CD4-positive, alpha-beta T cell treated with Interleukin-17A for 4 hours (primary cell): ENCODE measurements around the gene RFWD3.

Experiments used
- DNase-seq: peaks from one replicate; pipeline ENCODE4 v3.0.0-alpha.2; 2020; ENCODE audit warnings: mixed read lengths

Gene RFWD3

DNA sequence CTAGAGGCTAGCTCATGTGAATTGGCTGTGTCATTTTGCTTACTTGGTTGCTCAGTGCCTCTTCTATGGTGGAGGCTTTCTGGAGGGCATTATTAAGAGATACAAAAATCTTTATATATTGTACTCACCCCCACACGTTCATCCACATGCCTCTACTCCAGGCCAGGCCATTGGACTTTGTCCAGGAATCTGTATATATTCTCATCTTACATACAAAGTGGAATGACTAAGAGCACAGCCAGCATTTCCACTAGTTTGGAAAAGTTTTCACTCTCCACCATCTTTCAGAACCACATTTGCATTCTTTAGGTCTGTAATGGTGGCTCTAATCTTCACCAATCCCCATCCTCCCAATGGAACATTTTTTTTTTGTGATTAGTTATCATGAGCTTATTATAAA, 55.0 kb downstream of the RFWD3 start:
- no peak for DNase-seq

DNA sequence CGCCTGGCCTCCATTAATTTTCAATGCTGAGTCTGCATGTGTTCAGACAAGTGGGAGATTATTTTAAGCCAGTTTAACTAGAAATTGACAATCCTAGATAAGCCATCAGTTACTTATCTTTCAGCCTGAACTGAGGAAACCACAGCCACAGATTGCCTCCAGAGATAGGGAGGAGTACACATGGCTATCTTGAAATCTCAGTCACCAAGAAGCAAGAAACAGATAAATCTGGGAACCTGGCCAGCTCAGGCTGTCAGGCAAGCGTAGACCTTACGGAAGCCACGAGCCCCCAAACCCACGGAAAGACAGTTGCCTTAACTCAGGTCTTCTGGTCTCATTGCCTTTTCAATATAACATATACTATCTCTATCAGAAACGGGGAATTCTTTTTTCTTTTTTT, 57.7 kb downstream of the RFWD3 start:
- DNase-seq, result peak; percentile 76

DNA sequence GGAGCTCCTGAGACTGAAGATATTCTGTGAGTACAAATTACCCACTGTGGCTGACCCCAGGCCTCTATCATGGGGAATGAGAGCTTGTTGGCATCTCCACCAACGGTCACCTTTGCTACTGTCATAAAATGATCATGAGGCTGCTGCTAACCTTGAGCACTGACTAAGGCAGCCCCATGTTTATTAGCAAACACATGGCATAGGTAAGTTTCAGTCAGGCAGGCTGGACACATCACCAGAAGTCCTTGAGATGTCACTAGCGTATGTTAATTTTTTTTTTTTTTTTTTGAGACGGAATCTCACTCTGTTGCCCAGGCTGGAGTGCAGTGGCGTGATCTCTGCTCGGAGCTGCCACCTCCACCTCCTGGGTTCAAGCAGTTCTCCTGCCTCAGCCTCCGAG, 58.3 kb downstream of the RFWD3 start:
- DNase-seq, result no peak

DNA sequence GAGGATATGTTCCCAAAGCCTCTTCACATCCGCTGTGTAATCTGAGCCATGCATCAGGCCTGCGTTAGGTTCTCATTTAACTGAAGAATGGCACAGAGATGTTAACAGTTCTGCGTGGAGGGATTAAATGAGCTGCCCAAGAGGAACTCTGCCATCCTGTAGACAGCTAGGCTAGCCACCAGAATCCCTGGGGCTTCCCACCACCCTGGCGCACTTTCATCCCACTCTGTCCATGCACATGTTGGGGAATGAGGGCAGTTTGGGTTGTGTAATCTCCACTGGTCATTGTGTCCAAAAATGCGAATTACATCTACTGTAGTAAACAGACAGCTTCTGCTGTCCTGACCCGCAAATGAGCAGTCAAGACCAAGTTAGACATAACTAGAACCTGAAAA, 58.7 kb downstream of the RFWD3 start:
- DNase-seq, result no peak

DNA sequence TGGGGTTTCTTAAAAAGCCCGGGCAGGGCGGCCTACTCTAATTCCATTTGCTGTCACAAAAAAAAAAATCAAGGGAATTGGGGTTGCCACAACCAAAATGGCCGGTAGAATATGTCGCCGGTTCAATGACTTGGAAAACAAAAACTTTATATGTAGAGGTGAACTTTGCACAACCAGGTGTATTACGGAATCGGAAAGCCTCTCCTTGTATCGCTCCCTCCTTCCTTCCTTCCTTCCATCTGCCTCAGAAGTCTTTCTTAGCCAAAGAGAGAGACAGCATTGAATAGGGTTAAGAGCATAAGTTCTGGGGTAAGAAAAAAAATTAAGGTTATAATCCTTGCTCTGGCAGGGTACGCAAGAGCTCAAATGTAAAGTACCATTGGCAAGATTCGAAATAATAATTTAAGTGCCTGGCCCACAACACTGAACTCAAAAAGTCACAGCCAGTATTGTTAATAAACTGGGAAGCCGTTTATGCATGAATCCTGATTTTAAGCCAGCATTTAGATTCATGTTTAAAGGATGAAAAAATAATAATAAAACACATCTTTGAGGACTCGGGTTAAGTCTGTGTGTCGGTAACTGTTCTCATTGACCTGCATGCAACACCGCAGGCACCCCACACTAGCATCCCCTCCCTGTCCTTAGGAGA, 59.2 kb downstream of the RFWD3 start:
- no peak for DNase-seq

DNA sequence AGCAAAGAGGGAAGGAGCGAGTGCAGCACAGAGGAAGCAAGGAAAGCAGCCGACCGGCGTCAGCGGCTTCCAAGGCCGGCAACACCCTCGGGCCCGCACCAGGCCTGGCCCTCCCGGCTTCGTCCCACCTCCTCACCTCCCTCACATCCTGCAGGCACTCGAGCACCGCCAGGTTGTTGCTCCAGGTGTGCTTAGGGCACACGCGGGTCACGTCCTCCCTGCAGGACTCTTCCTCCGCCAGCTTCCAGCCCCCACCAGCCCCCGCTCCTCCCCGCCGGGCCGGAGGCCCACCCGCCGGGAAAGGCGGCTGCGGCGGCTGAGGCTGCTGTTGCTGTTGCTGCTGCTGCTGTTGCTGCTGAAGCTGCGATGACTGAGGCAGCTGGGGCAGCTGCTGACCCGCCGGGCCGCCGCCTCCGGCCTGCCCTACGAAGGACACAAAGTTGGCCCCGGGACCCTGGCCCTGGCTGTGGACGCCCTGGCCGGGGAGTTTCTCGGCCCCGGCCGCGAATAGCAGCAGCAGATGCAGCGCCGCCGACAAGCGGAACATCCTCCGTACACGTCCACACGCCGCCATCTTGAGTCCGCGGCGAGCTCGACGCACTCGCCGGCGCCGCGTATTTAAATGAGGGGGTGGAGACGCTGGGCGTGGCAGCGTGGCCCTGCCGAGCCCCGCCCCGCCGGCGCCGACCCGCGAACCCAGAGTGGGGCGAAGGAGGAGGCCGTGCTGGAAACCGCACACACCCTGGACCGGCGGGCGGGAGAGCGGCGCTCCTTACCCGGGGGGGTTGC, 60.0 kb downstream of the RFWD3 start, which contains the start of gene GLG1:
Gene GLG1, minus strand, starts transcription at position 594 of the 789 bp plus-strand sequence. Its CDS starts 20 bp downstream, at position 574.
- peak; percentile 94 for DNase-seq

DNA sequence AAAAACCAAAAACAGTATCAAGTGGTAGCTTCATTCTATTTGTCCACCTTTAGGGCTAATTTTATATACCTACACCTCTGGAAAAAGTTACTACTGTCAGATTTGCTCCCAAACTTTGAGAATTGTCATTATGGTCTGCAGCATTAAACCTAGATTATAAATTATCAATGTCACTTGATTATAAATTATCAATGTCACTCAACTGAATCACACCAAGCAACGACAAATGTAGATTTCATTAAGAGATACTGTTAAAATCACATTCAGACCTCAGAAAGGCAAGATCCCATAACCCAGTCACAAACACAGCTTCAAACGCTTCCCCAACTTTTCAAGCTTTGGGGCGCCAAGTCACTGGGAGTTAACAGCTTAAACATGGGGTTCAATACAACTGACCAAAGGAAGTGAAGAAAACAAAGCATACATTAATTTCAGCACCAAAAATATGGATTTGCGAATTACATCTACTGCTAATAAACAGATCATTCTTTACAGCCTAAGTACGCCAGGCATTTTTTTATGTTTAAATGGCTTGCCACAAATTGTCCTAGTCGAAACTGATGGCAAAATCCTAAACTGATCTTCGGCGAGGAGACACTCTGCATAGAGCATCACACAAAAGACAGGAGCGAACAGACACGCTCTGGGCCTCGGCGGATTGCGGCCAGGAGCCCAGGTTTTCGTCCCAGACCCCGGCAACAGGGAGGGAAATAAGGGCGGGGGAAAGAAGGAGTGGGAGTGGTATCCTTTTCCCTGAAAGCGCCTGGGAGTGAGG, 60.7 kb downstream of the RFWD3 start:
- no peak for DNase-seq

DNA sequence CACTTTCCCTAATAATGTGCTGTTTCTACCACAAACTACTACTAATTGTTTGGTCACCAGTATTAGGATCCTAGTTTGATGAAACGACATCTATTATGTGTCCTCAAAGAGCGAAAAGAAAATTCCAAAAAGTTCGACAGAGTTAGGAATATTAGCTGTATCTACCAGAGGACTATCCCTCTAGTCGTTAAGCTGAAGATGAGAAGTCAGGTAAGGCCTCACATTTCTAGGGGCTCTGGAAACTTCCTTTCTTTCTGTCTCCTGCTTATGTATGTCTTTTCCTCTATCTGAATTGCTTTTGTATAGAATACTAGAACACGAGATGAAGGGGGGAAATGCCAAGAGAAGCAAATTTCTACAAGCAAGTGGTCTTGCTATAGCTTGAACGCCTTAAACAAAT, 61.3 kb downstream of the RFWD3 start:
- no peak for DNase-seq

DNA sequence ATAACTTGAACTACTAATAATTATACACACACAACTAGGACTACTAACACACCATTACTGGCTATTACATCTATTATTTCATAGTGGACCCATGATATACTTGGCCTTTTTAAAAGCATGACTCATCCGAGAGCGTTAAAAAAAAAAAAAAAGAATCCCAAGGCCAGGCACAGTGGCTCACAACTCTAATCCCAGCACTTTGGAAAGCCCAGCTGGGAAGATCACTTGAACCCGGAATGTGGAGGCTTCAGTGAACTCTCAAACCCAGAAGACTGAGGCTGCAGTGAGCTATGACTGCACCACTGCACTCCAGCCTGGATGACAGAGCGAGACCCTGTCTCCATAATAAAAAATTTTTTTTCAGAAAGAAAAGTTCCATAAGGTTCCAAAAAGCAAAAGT, 62.8 kb downstream of the RFWD3 start:
- no peak for DNase-seq

DNA sequence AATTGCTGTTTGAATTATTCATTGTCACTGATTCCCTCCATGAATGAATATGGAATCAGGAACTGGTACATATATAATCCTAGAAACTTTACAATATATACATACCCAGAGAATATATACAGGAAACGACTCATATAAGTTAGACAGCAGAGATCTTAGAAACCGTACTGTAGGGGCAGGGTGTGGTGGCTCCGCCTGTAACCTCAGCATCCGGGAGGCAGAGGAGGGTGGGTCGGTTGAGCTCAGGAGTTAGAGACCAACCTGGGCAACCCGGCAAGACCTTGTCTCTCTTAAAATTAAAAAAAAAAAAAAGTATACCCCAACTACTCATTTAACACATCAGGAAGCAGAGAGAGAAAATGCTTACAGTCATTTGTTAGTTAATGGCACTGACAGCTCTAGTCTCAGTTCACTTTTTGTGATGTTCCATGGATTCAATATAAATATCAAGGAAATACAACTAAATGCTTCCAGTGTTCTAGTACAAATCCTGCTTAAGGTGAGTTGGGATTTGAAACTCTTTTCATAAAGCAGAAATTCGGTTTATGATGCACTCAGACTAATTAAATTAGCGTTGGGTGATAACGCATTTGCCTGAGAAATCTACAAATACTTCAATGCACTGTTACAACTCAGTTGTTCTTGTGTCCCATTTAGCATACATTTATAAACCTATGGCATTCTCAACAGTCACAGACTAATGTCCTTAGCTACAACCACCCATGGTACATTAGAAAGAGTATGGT, 65.4 kb downstream of the RFWD3 start:
- peak; percentile 80 for DNase-seq

DNA sequence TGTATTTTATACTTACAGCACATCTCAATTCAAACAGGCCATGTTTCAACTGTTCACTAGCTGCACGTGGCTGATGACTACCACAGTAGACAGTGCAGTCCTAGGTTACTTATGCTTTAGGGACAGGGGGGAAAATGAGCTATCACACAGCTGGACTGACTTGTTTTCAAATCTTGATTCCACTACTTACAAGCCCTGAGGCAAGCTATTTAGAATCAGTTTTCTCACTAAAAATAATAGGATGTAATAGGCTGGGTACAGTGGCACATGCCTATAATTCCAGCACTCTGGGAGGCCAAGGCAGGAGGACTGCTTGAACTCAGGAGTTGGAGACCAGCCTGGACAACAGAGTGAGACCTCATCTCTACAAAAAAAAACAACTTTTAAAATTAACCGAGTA, 70.1 kb downstream of the RFWD3 start:
- DNase-seq, result no peak

DNA sequence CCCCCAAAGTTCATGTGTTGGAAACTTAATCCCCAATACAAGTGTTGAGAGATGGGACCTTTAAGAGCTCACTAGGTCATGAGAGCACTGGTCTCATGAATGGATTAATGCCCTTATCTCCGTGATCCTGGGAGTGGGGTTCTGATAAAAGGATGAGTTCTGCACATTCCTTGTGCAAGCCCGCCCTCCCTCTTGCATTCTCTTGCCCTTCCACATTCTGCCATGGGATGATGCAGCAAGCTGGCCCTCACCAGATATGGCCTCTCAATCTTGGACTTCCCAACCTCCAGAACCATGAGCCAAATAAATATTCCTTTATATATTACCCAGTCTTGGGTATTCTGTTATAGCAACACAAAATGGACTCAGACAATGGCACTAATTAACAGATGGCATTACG, 73.8 kb downstream of the RFWD3 start:
- DNase-seq, result no peak

DNA sequence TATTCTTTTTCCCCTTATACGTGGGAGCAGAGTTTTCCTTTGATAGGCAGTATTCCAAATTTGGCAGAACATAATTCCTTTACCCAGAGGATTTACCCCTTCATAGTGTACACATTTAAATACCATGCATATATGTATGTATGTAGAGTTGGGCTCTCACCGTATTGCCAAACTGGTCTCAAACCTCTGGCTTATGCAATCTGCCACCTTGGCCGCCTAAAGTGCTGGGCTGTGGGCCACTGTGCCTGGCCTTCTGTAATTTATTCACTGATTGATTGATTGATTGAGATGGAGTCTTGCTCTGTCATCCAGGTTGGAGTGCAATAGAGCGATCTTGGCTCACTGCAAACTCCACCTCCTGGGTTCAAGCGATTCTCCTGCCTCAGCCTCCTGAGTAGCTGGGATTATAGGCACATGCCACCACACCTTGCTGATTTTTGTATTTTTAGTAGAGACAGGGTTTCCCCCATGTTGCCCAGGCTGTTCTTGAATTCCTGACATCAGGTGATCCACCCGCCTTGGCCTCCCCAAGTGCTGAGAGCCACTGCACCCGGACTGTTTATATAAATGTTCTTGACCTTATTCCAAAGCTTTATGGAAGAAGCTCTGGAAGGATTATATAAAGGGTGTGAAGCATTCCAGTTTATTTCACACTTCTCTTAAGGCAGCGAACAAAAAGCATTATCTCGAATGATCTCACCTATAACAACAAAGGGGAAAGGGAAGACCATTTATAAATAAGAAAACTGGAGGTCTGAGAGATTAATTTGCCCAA, 74.6 kb downstream of the RFWD3 start:
- no peak for DNase-seq

DNA sequence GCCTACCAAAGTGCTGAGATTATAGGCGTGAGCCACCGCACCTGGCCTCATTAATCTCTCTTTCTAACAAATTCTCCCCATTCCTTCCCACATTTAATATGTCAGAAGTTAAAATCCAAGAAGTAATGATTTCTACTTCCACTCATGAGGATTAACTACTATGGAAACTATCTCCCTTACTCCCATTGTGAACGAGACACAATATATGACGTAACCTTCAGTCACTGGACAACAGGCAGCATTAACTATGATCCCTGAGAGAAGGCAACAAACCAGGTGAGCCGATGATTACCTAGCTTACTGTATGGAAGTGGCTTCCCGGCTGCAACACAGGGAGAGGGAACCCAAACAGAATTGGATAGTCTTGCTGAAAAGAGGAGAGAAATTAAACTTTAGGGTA, 79.7 kb downstream of the RFWD3 start:
- DNase-seq, result no peak

DNA sequence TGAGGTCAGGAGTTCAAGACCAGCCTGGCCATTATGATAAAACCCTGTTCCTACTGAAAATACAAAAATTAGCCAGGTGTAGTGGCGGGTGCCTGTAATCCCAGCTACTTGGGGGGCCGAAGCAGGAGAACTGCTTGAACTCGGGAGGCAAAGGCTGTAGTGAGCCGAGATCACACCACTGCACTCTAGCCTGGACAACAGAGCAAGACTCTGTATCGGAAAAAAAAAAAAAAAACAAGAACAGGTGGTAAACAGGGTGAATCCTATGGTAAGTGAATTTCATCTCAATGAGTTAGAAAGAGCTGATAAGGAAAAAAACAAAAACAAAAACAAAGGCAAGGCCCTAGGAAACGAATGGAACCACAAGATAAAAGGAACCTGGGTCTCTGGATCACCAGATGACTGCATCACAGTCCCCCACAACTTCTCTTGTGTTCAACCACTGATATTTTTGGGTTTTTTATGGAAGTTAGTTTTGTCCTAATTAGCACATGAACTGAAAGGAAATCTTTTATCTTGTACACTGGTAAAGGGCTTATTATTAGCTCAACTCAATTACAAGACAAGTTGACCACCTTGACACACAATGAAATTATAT, 80.7 kb downstream of the RFWD3 start:
- no peak for DNase-seq

DNA sequence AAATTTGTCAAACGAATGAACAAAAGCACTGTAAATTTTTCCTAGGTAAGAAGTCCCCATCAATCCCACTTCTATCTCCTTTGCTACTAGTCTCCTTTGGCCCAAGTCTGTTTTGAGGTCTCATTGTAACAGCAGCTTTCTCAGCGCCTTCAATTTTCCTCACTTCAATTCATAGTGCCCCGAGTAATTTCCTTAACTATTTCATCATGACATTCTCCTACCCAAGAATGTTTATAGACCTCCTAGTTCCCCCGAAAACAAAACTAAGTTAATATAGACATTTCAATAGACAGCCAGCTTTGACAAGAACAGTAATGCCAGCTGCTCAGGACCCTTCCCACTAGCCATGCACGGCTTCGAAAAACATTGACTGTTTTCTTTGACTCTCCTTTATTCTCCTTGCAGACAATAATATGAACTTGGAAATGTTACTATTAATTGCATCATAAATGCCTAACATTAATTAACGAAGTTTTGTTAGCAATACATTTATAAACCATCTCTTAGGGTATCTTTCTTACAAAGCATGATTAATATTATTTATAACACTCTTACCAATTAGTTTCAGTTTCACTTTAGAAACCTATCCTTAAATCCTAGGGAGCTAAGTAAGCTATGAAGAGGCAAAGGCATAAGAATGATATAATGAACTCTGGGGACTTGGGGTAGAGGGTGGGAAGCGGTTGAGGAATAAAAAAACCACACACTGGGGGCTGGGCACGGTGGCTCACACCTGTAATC, 82.6 kb downstream of the RFWD3 start:
- DNase-seq, result no peak

DNA sequence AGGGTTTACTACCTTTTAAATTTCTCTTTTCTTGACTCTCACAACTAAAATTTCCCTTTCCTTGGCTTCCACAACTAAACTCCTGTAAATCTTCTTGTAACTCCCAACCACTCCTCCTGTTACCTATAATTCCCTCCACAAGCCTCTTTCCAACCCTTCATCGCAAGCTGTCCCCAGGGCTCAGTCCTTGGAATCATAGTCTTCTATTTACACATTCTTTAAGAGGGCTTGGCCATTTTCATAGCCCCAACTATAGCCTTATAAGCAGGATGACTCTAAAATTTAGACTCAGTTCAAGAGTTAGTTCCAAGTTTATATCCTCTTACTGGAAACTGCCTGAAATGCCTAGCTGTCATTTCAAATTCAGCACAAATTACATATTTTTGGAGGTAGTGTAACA, 83.7 kb downstream of the RFWD3 start:
- no peak for DNase-seq

DNA sequence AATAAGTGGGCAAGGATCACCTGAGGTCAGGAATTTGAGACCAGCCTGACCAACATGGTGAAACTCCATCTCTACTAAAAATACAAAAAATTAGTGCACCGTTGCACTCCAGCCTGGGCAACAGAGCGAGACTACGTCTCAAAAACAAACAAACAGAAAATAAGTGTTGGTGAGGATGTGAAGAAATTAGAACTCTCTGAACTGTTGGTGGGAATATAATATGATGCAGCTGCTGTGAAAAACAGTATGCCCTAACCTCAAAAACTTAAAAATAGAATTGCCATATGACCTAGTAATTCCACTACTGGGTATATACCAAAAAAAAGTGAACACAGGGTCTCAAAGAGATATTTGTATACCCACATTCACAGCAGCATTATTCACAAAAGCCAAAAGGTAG, 85.8 kb downstream of the RFWD3 start:
- no peak for DNase-seq

DNA sequence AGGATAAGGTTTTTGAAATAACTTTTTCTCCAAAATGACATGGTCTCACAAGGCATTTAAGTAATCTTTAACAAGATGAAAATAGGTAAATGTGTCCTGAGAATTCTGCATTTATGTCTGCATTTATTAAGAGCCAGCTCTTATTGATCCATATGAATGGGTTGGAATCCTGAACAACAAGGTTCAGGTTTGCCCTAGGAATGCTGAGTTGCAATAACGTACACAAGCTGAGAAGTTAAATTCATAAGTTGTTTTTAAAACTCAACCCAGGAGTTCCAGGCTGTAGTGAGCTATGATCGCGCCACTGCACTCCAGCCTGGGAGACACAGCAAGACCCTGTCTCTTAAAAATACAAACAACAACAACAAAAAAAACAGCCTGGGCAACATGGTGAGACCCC, 87.8 kb downstream of the RFWD3 start:
- DNase-seq, result no peak

DNA sequence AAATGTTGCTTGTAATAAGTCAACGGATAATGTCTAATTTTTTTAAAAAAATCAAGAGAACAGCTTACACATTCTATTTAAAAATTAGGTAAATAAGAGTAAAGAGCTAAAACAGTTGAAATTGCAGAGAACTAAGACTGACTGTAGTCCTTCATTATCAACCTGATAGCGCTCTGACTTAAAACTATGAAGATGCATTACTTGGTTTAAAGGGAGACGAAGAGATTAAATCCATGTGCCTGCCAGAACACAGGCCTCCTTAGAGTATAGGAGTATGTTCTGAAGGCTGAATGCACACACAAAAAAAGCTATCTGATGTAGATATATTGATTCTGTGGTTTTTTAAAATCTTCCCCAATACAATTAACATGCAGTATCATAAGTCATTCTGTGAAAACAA, 88.2 kb downstream of the RFWD3 start:
- no peak for DNase-seq

DNA sequence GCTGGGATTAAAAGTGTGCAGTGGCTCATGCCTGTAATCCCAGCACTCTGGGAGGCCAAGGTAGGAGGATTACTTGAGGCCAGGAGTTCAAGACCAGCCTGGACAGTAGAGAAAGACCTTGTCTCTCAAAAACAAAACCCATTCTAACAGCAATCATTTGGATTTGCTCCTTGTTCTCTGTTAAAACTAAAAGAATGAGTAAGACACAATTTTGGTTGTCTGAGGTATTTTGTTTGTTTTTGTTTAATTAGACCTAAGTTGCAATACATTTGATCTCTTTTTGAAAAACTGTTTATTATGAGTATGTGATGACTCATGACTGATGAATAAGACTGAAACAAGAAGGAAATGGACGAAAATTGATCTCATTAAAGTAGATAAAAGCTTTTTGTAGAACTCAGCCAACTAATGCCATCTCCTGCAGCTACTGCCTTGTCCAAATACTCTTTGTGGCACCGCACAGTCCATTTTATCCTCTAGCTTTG, 88.8 kb downstream of the RFWD3 start:
- DNase-seq, result no peak
